ENCODE data around the gene DCAF8L1. TPM values are rescaled to one million over a fixed set of nuclear protein-coding genes. Genes with fewer than 3 reads are reported as not detected.
"Not testable (repeated sequence)": the region's sequence is repeated elsewhere in the genome, so short reads cannot be mapped to it uniquely, and the experiment has no call there.

DCAF8L1 gene
- total RNA-seq, 1 donor = not detected

DNA sequence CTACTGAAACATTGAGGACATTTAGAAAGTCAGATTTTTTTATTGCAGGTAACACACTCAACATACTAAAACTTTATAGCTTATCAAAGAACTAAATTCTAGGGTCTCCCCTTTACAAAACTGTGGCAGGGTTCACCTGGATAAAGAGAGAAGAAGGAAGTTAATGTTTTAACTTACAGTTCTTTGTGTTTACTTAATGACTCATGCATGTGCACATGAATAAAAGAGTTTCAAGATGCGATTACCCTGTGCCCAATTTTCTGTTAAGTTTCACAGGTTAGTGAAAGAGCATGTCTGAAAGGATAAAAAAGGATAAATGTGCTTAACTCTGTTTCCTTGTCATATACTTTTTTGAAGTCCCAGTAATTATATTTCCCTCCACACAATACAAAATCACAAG, 16.8 kb downstream of the DCAF8L1 start:
- H3K4me2 ChIP-seq (ENCODE audit: insufficient read depth, low read length) = no peak overlapping the region

DNA sequence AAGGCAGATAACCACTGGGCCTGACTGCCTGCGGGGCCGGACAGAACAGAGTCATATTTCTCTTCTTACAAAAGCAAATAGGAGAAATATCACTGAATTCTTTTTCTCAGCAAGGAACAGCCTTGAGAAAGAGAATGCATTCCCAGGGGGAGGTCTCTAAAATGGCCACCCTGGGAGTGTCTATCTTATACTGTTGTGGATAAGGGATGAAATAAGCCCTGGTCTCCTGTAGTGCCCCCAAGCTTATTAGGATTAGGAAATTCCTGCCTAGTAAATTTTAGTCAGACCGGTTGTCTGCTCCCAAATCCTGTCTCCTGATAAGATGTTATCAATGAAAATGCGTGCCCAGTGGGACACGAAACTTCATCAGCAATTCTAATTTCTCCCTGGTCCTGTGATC, 20.8 kb downstream of the DCAF8L1 start:
- not testable (repeated sequence) for H3K79me2 ChIP-seq (ENCODE audit: insufficient read depth, low read length); H3K4me1 ChIP-seq (ENCODE audit: insufficient read depth, low read length); H2AFZ ChIP-seq (ENCODE audit: low read length); H3K9me3 ChIP-seq (ENCODE audit: low read depth, low read length); H3K27ac ChIP-seq (ENCODE audit: low read depth, low read length); H3K36me3 ChIP-seq (ENCODE audit: insufficient read depth, low read length); H3K27me3 ChIP-seq (ENCODE audit: insufficient read depth, low read length); DNase-seq (ENCODE audit: insufficient read length, low spot score, missing footprints); H3K4me3 ChIP-seq (ENCODE audit: insufficient read depth, low read length); H3K4me2 ChIP-seq (ENCODE audit: insufficient read depth, low read length); H4K20me1 ChIP-seq (ENCODE audit: insufficient read depth, low read length)

More for the DNA sequence above, 16.8 kb downstream of the DCAF8L1 start:
- H3K4me3 ChIP-seq (ENCODE audit: insufficient read depth, low read length) = no peak overlapping the region
- H3K27me3 ChIP-seq (ENCODE audit: insufficient read depth, low read length) = no peaks in the 10 kb centered on the region
- DNase-seq (ENCODE audit: insufficient read length, low spot score, missing footprints) = no peak
- no peaks in the 10 kb centered on the region for H3K4me1 ChIP-seq (ENCODE audit: insufficient read depth, low read length)
- no peaks in the 10 kb centered on the region for H3K36me3 ChIP-seq (ENCODE audit: insufficient read depth, low read length)
- H4K20me1 ChIP-seq (ENCODE audit: insufficient read depth, low read length) = no peaks in the 10 kb centered on the region
- H3K79me2 ChIP-seq (ENCODE audit: insufficient read depth, low read length) = no peaks in the 10 kb centered on the region
- TF ChIP-seq, protein P1, sequence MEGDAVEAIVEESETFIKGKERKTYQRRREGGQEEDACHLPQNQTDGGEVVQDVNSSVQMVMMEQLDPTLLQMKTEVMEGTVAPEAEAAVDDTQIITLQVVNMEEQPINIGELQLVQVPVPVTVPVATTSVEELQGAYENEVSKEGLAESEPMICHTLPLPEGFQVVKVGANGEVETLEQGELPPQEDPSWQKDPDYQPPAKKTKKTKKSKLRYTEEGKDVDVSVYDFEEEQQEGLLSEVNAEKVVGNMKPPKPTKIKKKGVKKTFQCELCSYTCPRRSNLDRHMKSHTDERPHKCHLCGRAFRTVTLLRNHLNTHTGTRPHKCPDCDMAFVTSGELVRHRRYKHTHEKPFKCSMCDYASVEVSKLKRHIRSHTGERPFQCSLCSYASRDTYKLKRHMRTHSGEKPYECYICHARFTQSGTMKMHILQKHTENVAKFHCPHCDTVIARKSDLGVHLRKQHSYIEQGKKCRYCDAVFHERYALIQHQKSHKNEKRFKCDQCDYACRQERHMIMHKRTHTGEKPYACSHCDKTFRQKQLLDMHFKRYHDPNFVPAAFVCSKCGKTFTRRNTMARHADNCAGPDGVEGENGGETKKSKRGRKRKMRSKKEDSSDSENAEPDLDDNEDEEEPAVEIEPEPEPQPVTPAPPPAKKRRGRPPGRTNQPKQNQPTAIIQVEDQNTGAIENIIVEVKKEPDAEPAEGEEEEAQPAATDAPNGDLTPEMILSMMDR (IDR thresholded peaks at IDR 0.05; ENCODE audit: extremely low read depth, low read depth, low read length) = no peak
- H3K27ac ChIP-seq (ENCODE audit: low read depth, low read length) = no peak overlapping the region
- H3K9me3 ChIP-seq (ENCODE audit: low read depth, low read length) = peaks cover 3% of the 10 kb centered on the region
- H2AFZ ChIP-seq (ENCODE audit: low read length) = no peak overlapping the region

GRCh38 chrX:27953171-27953570, 28.1 kb downstream of the DCAF8L1 start:
- Histone ChIP-seq H3K27ac (ENCODE audit: low read depth, low read length) (no peak overlapping the region), H3K4me3 (ENCODE audit: insufficient read depth, low read length) (no peak overlapping the region), H3K4me1 (ENCODE audit: insufficient read depth, low read length) (no peaks in the 10 kb centered on the region), H3K27me3 (ENCODE audit: insufficient read depth, low read length) (no peaks in the 10 kb centered on the region), H3K9me3 (ENCODE audit: low read depth, low read length) (no peaks in the 10 kb centered on the region), H2AFZ (ENCODE audit: low read length) (no peak overlapping the region), H3K36me3 (ENCODE audit: insufficient read depth, low read length) (no peaks in the 10 kb centered on the region), H3K4me2 (ENCODE audit: insufficient read depth, low read length) (no peak overlapping the region), H3K79me2 (ENCODE audit: insufficient read depth, low read length) (no peaks in the 10 kb centered on the region), H4K20me1 (ENCODE audit: insufficient read depth, low read length) (no peaks in the 10 kb centered on the region)
- DNase-seq (ENCODE audit: insufficient read length, low spot score, missing footprints) = no peak
- TF ChIP-seq, protein P1 (IDR thresholded peaks at IDR 0.05; ENCODE audit: extremely low read depth, low read depth, low read length) = no peak

DNA sequence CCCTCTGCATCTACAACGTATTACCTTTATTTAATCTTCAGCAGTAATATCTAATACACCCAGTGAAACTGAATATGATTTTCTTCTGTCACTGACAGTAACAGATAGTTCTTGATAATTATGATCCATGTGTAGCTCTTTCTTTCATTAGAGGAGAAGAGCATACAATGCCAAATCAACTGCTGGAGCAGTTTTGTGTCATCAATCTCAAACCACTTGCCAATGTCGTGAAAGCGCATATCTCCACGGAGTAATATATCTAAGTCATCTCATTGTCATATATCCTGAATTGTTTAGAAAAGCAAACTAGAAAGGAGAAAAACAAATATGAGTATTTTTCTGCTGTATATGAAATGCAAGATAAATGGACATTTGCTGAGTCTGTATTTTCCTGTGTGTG, 47.9 kb downstream of the DCAF8L1 start:
- Histone ChIP-seq H2AFZ (ENCODE audit: low read length) (no peak overlapping the region), H3K27me3 (ENCODE audit: insufficient read depth, low read length) (no peaks in the 10 kb centered on the region)

More for the DNA sequence above, 47.9 kb downstream of the DCAF8L1 start:
- no peaks in the 10 kb centered on the region for H3K9me3 ChIP-seq (ENCODE audit: low read depth, low read length)
- H3K4me1 ChIP-seq (ENCODE audit: insufficient read depth, low read length) = no peaks in the 10 kb centered on the region
- TF ChIP-seq, protein P1 (IDR thresholded peaks at IDR 0.05; ENCODE audit: extremely low read depth, low read depth, low read length) = no peak
- no peak overlapping the region for H3K4me2 ChIP-seq (ENCODE audit: insufficient read depth, low read length)
- no peak overlapping the region for H3K27ac ChIP-seq (ENCODE audit: low read depth, low read length)
- H3K4me3 ChIP-seq (ENCODE audit: insufficient read depth, low read length) = no peak overlapping the region
- DNase-seq (ENCODE audit: insufficient read length, low spot score, missing footprints) = no peak
- H3K36me3 ChIP-seq (ENCODE audit: insufficient read depth, low read length) = no peaks in the 10 kb centered on the region
- no peaks in the 10 kb centered on the region for H4K20me1 ChIP-seq (ENCODE audit: insufficient read depth, low read length)
- H3K79me2 ChIP-seq (ENCODE audit: insufficient read depth, low read length) = no peaks in the 10 kb centered on the region

Other genes starting within 250 kb of the DCAF8L1 start
- gene MAGEB10, start 173.5 kb downstream of the DCAF8L1 start, total RNA-seq = not detected in 2 replicates